GM06990 (cell line): ENCODE results near the gene SEMA6B.
"Not testable (repeated sequence)": the region's sequence is repeated elsewhere in the genome, so short reads cannot be mapped to it uniquely, and the experiment has no call there.

Source experiments
- DNase-seq: peaks from one replicate; pipeline ENCODE4 v3.0.0-alpha.2; 2011; ENCODE audit not compliant: insufficient read length; ENCODE audit errors: extremely low read depth
- H3K27me3 ChIP-seq: replicated peaks from 2 replicates; pipeline ENCODE4 v1.6.0; 2011; ENCODE audit warnings: low read length; ENCODE audit not compliant: control insufficient read depth, insufficient read depth
- H3K36me3 ChIP-seq: 2 replicates; pipeline ENCODE4 v1.5.1; 2011; ENCODE audit warnings: low read length; ENCODE audit not compliant: control insufficient read depth, insufficient read depth
- H3K4me3 ChIP-seq: replicated peaks from 2 replicates; pipeline ENCODE4 v1.5.1; 2011; ENCODE audit warnings: low read depth, mild to moderate bottlenecking, control low read depth, low read length
- TF ChIP-seq, protein P1 (sequence below): IDR thresholded peaks from 2 replicates; pipeline ENCODE4 v1.5.1; 2011; ENCODE audit warnings: low read length, control low read depth, mild to moderate bottlenecking, inconsistent platforms; ENCODE audit not compliant: insufficient read depth, poor library complexity, severe bottlenecking

Gene SEMA6B

GRCh38 chr19:4543842-4544647 is 15.4 kb downstream of the SEMA6B start:
- no peaks in the 10 kb centered on the region for H3K36me3 ChIP-seq
- H3K27me3 ChIP-seq: no peaks in the 10 kb centered on the region
- no peak overlapping the region for H3K4me3 ChIP-seq
- no peak for DNase-seq
- TF ChIP-seq, protein P1, sequence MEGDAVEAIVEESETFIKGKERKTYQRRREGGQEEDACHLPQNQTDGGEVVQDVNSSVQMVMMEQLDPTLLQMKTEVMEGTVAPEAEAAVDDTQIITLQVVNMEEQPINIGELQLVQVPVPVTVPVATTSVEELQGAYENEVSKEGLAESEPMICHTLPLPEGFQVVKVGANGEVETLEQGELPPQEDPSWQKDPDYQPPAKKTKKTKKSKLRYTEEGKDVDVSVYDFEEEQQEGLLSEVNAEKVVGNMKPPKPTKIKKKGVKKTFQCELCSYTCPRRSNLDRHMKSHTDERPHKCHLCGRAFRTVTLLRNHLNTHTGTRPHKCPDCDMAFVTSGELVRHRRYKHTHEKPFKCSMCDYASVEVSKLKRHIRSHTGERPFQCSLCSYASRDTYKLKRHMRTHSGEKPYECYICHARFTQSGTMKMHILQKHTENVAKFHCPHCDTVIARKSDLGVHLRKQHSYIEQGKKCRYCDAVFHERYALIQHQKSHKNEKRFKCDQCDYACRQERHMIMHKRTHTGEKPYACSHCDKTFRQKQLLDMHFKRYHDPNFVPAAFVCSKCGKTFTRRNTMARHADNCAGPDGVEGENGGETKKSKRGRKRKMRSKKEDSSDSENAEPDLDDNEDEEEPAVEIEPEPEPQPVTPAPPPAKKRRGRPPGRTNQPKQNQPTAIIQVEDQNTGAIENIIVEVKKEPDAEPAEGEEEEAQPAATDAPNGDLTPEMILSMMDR: no peak

GRCh38 chr19:4542896-4543841 is 16.3 kb downstream of the SEMA6B start:
- no peaks in the 10 kb centered on the region for H3K27me3 ChIP-seq
- no peak for DNase-seq
- H3K4me3 ChIP-seq: no peak overlapping the region
- TF ChIP-seq, protein P1: no peak
- no peaks in the 10 kb centered on the region for H3K36me3 ChIP-seq

DNA sequence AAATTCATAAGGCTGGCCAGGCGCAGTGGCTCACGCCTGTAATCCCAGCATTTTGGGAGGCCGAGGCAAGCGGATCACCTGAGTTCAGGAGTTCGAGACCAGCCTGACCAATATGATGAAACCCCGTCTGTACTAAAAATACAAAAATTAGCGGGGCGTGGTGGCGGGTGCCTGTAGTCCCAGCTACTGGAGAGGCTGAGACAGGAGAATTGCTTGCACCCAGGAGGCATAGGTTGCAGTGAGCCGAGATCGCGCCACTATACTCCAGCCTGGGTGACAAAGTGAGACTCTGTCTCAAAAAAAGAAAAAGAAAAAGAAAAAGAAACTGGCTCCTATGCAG is 17.7 kb downstream of the SEMA6B start:
- not testable (repeated sequence) for H3K4me3 ChIP-seq, H3K27me3 ChIP-seq, DNase-seq, H3K36me3 ChIP-seq

- DNase-seq: no peak
- TF ChIP-seq, protein P1: no peak
- Histone ChIP-seq H3K27me3 (no peaks in the 10 kb centered on the region), H3K4me3 (no peak overlapping the region), H3K36me3 (no peaks in the 10 kb centered on the region)
Observed at GRCh38 chr19:4541114-4541805, 18.2 kb downstream of the SEMA6B start.

DNA sequence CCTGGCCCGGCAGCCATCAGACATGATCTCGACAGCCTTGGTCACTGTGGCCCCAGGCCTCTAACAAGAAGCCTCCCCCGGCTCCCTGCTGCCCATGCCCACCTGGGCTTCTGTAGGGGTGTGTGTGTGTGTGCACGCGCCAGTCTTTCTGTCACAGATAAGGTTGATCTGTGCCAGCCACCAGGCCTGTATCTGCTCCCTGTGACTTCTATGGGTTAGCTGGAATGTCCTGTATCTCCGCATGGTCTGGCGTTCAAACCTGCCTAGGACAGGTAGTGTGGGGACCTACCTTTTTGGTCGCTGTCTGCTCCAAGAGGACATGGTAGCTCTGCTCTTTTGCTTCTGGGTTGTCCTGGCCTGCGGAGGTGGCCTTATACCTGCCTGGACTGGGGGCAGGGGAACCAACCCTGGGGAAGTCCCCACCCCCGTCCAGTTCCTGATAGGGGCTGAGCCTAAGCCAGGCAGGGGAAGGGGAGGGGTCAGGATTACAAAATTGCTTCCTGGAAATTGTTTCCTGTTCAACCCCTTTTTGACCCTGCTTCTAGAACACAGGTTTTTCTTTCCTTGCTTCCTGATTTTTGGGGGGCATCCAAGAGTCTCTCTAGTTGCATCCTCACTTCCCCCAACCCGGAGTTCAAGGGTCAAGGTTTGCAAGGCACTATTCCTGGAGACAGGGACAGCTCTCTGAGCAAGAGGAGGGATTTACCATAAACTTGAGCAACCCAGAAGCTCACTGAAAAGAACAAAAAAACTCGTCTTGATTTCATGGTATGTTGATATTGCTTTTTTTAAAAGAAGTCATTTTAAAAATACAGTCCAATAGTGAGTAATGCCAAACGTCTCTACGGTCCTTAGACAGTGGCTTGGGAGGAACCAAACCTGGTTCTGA is 19.5 kb downstream of the SEMA6B start, which contains the start of gene LRG1:
Gene LRG1, minus strand, starts transcription at position 344 of the 889 bp plus-strand sequence. Its CDS starts 23 bp downstream, at position 321.
- Histone ChIP-seq H3K36me3 (no peaks in the 10 kb centered on the region), H3K4me3 (peak within 1 kb of the TSS; percentile 54), H3K27me3 (no peaks in the 10 kb centered on the region)
- peak; percentile 49 for DNase-seq
- TF ChIP-seq, protein P1: no peak
